Loucy (cell line): Measurements from ENCODE around the gene PNMT.

ENCODE experiments used
- H2AFZ ChIP-seq: fragments of 200-600 bp; sonication (generic); 2 replicates; pipeline ENCODE4 v1.6.0; 2016; ENCODE audit warnings: antibody characterized with exemption, mild to moderate bottlenecking, low read length, moderate library complexity
- H3F3A ChIP-seq: fragments of 200-600 bp; 2 replicates; pipeline ENCODE4 v1.6.0; 2016; ENCODE audit warnings: antibody characterized with exemption, low read depth, mild to moderate bottlenecking
- H3K27me3 ChIP-seq: fragments of 200-600 bp; sonication (generic); 2 replicates; pipeline ENCODE4 v1.6.1; 2014; ENCODE audit warnings: low read length, mild to moderate bottlenecking; ENCODE audit not compliant: insufficient read depth, poor library complexity, severe bottlenecking
- H3K36me3 ChIP-seq: fragments of 200-600 bp; sonication (generic); 2 replicates; pipeline ENCODE4 v1.6.1; 2016; ENCODE audit warnings: low read length; ENCODE audit not compliant: insufficient read depth
- H3K4me1 ChIP-seq: fragments of 200-600 bp; sonication (generic); 2 replicates; pipeline ENCODE4 v1.5.1; 2014; ENCODE audit warnings: low read length, mild to moderate bottlenecking; ENCODE audit not compliant: insufficient read depth, poor library complexity, severe bottlenecking
- H3K4me2 ChIP-seq: fragments of 200-600 bp; sonication (generic); 2 replicates; pipeline ENCODE4 v1.6.0; 2014; ENCODE audit warnings: antibody characterized with exemption, low read length, low read depth, mild to moderate bottlenecking; ENCODE audit not compliant: poor library complexity, severe bottlenecking
- H3K4me3 ChIP-seq: fragments of 200-600 bp; sonication (generic); 2 replicates; pipeline ENCODE4 v1.5.1; 2014; ENCODE audit warnings: low read length, mild to moderate bottlenecking, mixed read lengths; ENCODE audit not compliant: poor library complexity, severe bottlenecking
- H3K79me2 ChIP-seq: fragments of 200-600 bp; sonication (generic); 2 replicates; pipeline ENCODE4 v1.6.1; 2014; ENCODE audit warnings: low read length; ENCODE audit not compliant: insufficient read depth
- H3K9ac ChIP-seq: fragments of 200-600 bp; sonication (generic); 2 replicates; pipeline ENCODE4 v1.6.0; 2014; ENCODE audit warnings: mild to moderate bottlenecking, low read depth, low read length, moderate library complexity; ENCODE audit not compliant: poor library complexity, severe bottlenecking
- H3K9me2 ChIP-seq: fragments of 200-600 bp; sonication (generic); replicated peaks from 2 replicates; pipeline ENCODE4 v1.6.1; 2016; ENCODE audit warnings: low read depth, low read length, mixed read lengths
- H3K9me3 ChIP-seq: fragments of 200-600 bp; sonication (generic); 2 replicates; pipeline ENCODE4 v1.6.1; 2014; ENCODE audit warnings: mild to moderate bottlenecking, antibody characterized with exemption, low read length, low read depth; ENCODE audit not compliant: insufficient read depth
- H4K20me1 ChIP-seq: fragments of 200-600 bp; sonication (generic); 2 replicates; pipeline ENCODE4 v1.6.0; 2014; ENCODE audit warnings: antibody characterized with exemption, low read length, mild to moderate bottlenecking; ENCODE audit not compliant: insufficient read depth, poor library complexity, severe bottlenecking
- CTCF ChIP-seq: fragments of 200-600 bp; sonication (generic); conservative IDR thresholded peaks from 2 replicates; pipeline ENCODE4 v1.5.1; 2014; ENCODE audit warnings: mild to moderate bottlenecking, antibody characterized with exemption, low read length
- EZH2phosphoT487 ChIP-seq: fragments of 200-600 bp; IDR thresholded peaks from 2 replicates; pipeline ENCODE4 v1.6.1; 2018; ENCODE audit warnings: antibody characterized with exemption, mild to moderate bottlenecking, moderate library complexity, borderline replicate concordance

The PNMT gene

DNA sequence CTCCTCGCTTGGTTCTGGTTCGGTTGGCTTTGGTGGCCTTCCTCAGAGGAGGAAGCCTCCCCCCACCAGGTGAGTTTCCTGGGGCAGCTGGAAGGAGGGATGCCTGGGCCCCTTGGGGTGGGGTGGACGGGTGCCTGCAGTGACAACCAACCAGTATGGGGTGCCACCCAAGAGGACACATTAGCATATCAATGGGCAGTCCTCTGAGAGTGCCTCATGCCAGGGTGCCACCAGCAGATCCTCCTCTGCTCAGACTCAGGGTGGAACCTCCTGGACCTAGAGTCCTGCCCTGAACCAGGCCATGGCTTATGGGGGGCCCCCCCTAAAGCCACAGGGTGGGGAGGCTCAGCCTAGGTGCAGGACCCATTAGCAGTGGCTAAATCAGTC is 38.8 kb upstream of the PNMT start:
- no peaks in the 10 kb centered on the region for H3K9me3 ChIP-seq
- no peak overlapping the region for H3K4me3 ChIP-seq
- H3K27me3 ChIP-seq = no peaks in the 10 kb centered on the region
- H3F3A ChIP-seq = no peaks in the 10 kb centered on the region
- no peaks in the 10 kb centered on the region for H3K9me2 ChIP-seq
- H3K4me1 ChIP-seq = peaks cover 5% of the 10 kb centered on the region
- H3K36me3 ChIP-seq = no peaks in the 10 kb centered on the region
- H2AFZ ChIP-seq = no peak overlapping the region
- TF ChIP-seq CTCF (no peak), EZH2phosphoT487 (no peak)
- H3K9ac ChIP-seq = no peak overlapping the region
- H4K20me1 ChIP-seq = no peaks in the 10 kb centered on the region
- no peaks in the 10 kb centered on the region for H3K79me2 ChIP-seq
- no peak overlapping the region for H3K4me2 ChIP-seq

DNA sequence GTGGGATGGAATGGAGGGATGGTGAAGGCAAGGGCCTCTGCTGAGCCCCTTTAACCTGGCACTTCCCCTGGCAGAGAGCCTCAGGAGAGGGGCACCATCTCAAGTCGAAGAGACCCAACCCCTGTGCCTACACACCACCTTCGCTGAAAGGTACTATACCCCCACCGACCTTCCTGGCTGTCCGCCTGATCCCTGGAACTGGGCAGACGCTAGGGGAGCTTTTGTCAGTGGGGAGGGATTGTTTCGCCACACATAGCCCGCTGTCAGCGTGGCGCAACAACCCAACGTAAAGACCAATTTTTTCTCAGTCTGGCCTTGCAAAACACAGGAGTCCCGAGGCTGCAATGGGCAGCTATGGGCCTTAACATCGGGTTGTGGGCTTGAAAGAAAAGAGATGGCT is 38.4 kb upstream of the PNMT start:
- Histone ChIP-seq H3K9ac (no peak overlapping the region), H3K4me3 (no peak overlapping the region), H3K4me2 (no peak overlapping the region), H3K79me2 (no peaks in the 10 kb centered on the region), H3K4me1 (peaks cover 8% of the 10 kb centered on the region), H3K9me2 (no peaks in the 10 kb centered on the region), H3K27me3 (no peaks in the 10 kb centered on the region), H3F3A (no peaks in the 10 kb centered on the region), H2AFZ (no peak overlapping the region), H3K9me3 (no peaks in the 10 kb centered on the region), H3K36me3 (no peaks in the 10 kb centered on the region), H4K20me1 (no peaks in the 10 kb centered on the region)
- TF ChIP-seq EZH2phosphoT487 (no peak), CTCF (no peak)

DNA sequence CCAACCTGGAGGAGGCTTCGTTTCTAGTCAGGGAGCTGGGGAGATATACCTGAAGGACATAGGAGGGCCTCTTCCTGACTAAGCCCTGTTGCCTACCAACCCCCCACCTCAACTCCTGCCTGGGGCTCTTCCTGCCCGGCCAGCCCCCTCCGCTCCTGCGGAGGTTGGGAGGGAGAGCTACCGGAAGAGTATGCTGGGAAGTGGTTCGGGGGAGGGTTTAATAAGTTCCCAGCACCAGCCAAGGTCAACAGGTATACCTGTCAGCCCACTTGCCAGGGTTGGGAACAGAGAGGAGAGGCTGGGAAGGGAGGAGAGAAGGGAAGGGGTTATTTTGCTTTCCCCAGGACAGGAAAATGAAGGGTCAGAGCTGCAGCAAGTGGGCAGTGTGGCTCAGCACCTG is 36.9 kb upstream of the PNMT start:
- H3K4me2 ChIP-seq = no peak overlapping the region
- H3K4me3 ChIP-seq = no peak overlapping the region
- no peaks in the 10 kb centered on the region for H3K27me3 ChIP-seq
- H2AFZ ChIP-seq = no peak overlapping the region
- no peak overlapping the region for H3K9ac ChIP-seq
- H3K36me3 ChIP-seq = no peaks in the 10 kb centered on the region
- no peaks in the 10 kb centered on the region for H3K9me3 ChIP-seq
- no peaks in the 10 kb centered on the region for H3K9me2 ChIP-seq
- no peaks in the 10 kb centered on the region for H3K79me2 ChIP-seq
- no peaks in the 10 kb centered on the region for H3F3A ChIP-seq
- H4K20me1 ChIP-seq = no peaks in the 10 kb centered on the region
- H3K4me1 ChIP-seq = peaks cover 19% of the 10 kb centered on the region
- TF ChIP-seq EZH2phosphoT487 (no peak), CTCF (no peak)
